ENCODE results near the gene SH3GL2. TPM values are rescaled to one million over a fixed set of nuclear protein-coding genes. Genes with fewer than 3 reads are reported as not detected.
"Not testable (repeated sequence)": the region's sequence is repeated elsewhere in the genome, so short reads cannot be mapped to it uniquely, and the experiment has no call there.

The SH3GL2 gene
- total RNA-seq, 1 experiment from 2014 or later: 0.02 TPM

GRCh38 chr9:17751486-17751885 is 172.6 kb downstream of the SH3GL2 start:
- no peak for DNase-seq (ENCODE audit: low spot score)

DNA sequence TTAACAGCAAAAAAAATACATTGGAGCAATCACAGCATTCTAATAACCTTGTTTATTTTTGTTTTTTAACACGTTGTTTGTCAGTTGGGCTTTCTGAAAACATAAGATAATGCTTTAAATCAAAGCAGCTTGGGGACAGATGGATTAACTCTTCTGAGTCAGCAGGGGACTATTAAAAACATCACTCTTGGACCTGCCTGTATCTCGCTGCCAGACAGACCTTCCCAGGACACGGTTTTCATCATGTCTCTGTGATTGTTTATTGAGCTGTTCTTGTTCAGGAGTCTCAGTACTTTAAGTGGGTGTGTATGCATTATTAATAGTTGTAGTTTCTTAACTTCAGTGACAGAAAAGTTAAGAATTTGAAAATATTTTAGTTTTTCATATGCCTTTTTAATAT is 173.2 kb downstream of the SH3GL2 start:
- no peak for DNase-seq (ENCODE audit: low spot score)

- no peak for DNase-seq (ENCODE audit: low spot score)
Measured at GRCh38 chr9:17757816-17758215, 178.9 kb downstream of the SH3GL2 start.

DNA sequence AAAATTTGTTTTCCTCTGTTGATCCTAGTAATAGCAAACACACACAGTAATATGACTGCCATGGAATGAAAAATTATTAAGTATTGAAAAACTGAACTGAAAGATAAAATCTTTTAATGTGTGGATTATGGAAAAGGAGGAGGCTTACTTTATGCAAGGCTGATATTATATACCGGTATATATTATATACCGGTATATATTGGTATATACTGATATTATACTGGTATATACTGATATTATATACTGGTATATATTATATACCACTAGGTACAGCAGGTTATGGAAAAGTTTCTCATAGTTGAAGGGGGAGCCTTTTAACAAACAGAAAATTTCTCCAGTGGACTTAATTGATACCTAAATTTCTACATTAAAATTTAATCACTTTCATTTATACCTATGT is 181.4 kb downstream of the SH3GL2 start:
- no peak for DNase-seq (ENCODE audit: low spot score)

GRCh38 chr9:17761984-17762676 is 183.3 kb downstream of the SH3GL2 start:
- no peak for DNase-seq (ENCODE audit: low spot score)

DNA sequence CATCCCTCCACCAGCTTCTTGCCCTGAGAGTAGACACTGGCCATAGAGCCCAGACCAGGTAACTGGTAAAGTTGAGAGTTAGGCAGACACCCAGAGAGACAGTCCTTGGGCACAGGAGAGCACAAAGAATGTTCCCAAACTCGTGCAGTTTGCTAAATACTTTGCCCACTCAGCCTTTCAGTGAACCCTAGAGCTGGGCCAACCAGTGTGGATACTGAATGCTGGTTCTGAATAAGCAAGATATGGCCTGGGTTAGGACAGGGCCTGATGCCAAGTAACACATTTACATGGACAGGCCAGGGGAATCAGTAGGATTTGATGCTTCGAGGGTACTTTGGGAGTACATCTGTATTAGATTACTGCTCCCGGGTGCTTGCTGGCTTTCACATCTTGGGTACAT is 185.4 kb downstream of the SH3GL2 start:
- DNase-seq (ENCODE audit: low spot score): no peak

- DNase-seq (ENCODE audit: low spot score): not testable (repeated sequence)
Measured at GRCh38 chr9:17765131-17765530, 186.3 kb downstream of the SH3GL2 start.

DNA sequence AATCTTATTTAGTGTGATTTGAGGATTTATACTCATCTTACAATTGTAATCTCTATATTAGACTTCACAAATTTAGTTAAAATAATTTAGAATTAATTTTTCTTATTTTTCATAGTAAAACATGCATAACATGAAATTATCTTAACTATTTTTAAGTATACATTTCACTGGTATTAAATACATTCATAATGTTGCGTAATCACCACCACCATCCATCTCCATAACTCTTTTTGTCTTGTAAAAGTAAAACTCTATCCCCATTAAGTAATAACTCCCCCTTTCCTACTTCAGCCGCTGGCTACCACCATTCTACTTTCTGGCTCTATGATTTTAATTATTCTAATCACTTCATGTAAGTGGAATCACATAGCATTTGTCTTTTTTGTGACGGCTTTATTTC is 193.4 kb downstream of the SH3GL2 start:
- no peak for DNase-seq (ENCODE audit: low spot score)

GRCh38 chr9:17775656-17776055 is 196.8 kb downstream of the SH3GL2 start:
- DNase-seq (ENCODE audit: low spot score): no peak

- DNase-seq (ENCODE audit: low spot score): peak; percentile 9
Measured at GRCh38 chr9:17776735-17777134, 197.9 kb downstream of the SH3GL2 start.

DNA sequence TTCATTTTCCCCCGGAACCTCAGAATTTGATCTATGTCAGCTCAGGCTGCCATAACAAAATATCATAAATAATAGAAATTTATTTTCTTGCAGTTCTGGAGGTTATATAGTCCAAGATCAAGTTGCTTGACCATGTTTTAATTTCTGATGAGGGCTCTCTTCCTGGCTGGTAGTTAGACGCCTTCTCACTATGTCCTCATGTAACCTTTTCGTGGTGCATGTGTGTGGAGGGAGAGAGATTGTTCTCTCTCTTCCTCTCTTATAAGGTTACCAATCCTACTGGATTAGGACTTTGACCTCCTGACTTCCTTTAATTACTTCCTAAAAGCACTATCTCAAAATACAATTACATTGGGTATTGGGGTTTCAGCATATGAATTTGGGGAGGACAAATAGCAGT is 198.6 kb downstream of the SH3GL2 start:
- no peak for DNase-seq (ENCODE audit: low spot score)

DNA sequence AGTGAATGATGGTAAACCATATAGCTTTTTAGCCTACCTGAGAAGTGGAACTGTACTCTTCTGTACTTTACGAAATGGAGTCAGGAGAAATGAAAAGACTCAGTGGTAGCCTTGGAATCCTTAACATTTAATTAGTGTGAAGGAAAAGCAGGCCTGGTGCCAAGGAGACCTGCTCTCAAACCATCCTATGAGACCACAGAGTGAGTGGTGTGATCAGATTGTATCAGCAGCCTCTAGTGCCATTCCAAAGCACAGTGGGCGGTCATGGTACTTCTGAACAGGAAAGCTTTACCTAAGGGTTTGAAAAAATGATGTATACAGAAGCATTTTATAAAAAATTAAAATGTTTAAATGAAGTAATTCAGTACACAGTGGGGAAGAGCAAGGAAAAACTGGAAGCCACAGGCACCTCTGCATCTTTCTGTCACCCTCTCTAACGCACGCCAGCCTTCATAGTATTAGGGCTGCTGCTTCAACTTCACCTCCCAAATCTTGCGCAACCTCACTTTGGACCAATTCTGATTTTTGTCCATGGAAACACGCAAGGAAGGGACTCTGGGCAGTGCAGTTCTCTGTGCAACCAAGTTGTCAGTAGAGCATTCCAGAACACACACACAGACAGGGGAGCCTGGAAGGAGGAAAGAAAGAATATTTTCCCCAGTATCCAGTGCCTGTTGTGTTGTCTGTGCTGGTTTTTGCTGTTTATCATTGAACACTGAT is 203.7 kb downstream of the SH3GL2 start:
- no peak for DNase-seq (ENCODE audit: low spot score)

GRCh38 chr9:17783227-17783626 is 204.4 kb downstream of the SH3GL2 start:
- peak; percentile 15 for DNase-seq (ENCODE audit: low spot score)

DNA sequence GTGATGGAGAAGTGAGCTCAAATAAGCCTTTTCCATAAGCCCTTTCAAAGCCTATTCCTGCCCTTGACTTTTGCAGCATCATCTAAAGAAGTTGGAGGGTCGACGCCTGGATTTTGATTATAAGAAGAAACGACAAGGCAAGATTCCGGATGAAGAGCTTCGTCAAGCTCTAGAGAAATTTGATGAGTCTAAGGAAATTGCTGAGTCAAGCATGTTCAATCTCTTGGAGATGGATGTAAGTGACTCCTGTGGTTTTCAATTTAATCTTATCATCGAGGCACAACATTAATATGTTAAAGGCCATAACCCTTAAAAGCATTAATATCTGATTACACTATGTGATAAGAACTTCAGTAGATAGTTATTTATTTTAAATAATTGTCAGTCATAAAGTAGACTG is 210.4 kb downstream of the SH3GL2 start:
- DNase-seq (ENCODE audit: low spot score): no peak

DNA sequence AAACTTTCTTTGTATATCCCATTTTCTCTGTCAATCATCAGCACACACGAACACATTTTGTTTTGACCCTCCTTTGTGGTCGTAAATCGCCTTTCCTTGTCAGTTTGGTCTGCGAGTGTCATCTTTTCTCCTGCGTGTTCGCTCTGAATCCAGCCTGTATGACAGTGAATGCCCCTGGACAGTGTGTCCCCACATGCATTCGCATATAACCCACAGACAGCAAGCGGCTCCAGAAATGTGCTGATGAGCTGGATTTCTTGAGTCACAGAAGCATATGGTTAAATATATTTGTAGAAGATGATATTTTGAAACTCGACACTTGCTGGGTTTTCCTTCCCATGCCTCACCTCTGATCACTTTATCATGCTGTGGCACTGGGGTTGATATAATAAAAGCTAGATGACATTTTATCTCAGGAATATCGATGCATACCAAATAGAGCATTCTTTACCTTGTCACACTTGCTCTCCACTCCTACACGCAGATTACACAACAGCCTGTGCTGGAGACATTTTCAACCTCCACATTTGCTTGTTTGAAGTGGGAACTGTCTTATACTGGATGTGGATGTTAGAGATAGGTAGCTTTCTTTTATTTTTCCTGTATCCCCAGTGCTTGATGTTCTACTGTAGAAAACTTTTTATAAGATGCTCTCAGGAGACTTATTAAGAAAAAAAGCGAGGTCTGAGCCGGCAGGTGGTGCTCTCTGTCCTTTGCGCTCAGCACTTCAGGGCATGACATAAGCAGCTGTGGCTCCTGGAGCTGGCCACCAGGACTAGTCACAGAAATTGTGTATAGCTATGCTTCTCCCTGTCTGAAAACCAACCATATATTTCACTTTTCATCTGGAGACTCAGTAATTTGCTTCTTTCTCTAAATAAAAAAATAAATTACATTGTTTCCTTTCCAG is 215.1 kb downstream of the SH3GL2 start:
- peak; percentile 46 for DNase-seq (ENCODE audit: low spot score)

DNA sequence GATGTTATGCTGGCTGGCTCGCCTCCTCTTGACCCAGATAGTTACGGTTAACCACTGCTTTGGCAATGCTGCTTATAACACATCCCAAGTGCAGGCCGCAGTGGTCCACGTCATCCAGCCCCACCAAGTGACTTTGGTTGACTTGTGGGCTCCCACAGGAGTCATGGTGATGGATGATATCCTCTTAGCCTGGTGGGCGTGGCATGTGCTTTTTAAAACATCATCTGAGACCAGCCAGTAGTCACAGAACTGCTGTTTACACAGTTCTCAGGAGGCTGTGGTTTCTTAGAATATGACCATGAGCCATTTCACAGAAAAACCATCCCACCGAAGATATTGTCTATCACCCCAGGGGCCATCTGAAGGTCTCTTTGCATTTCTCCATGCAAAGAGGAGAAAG is 216.9 kb downstream of the SH3GL2 start:
- DNase-seq (ENCODE audit: low spot score): peak; percentile 93

DNA sequence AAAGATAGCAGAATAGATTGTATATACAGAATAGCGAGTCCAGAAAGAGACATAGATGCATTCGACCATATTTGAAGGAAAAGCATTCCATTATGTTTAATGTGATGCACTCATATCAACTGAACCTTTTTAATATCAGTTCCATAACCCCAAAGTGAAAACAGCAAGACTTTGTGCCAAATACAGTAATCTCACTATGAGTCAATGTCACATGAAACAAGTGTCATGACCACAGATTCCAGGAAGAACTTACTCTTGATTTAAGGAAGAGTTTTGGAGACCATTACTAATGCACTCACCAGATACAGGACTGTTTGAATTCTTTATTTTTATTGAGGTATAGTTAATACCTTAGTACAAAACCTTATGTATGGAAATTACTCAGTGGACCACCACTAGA is 220.5 kb downstream of the SH3GL2 start:
- peak; percentile 21 for DNase-seq (ENCODE audit: low spot score)

DNA sequence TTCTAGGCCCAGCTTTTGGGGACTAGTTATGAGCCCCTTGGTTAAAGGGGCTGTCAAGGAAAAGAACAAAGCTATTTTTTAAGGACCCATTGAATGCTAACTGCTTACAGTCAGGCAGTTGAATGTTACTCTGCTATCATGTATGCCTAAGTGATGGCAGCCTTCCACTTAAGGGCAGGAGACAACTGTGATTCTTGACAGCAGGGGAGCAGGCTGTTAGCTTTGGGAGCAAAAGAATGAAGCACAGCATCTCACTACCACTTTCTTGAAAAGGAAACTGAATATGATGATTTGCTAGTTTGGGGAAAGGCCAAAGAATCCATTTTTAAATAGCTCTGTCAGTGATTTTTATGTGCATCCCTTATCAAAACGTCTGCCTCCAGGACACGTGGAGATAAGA is 221.6 kb downstream of the SH3GL2 start:
- DNase-seq (ENCODE audit: low spot score): no peak

DNA sequence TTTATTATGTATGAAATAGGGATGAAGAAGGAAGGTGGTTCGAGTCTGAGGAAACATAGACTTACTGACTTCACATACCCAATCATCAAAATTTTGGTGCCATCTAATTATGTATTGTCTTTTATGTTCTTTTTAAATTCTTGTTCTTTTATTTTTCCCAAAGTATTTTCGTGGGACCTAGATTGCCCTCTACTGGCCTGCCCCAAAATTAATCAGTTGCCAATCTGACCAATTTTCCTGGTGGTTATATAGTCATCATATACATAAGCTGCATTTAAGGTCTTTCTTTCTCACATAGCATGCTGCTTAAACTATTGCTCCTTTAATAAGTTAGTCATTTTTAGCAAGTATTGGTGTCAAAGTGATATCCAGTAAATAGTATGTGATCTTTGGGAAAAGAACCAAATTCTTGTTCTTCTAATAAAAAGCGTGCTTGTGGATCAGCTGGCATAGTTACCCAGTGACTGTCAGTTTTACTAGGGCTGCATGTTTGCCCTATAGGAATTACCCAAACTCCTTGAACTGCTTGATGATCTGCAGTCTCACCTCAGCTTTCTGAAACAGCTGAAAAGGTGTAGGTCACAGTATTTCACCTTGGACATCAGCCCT is 223.5 kb downstream of the SH3GL2 start:
- DNase-seq (ENCODE audit: low spot score): no peak

GRCh38 chr9:17807613-17808282 is 228.9 kb downstream of the SH3GL2 start:
- DNase-seq (ENCODE audit: low spot score): no peak

- DNase-seq (ENCODE audit: low spot score): no peak
Measured at GRCh38 chr9:17810317-17810716, 231.5 kb downstream of the SH3GL2 start.

All from H4 (cell line).